GM12801 (cell line): ENCODE data around the gene SREK1.

ENCODE experiments used
- CTCF ChIP-seq: IDR thresholded peaks from one replicate; pipeline ENCODE4 v1.5.1; 2011; ENCODE audit warnings: control low read depth; ENCODE audit not compliant: insufficient read length; ENCODE audit errors: extremely low read depth

The SREK1 gene

DNA sequence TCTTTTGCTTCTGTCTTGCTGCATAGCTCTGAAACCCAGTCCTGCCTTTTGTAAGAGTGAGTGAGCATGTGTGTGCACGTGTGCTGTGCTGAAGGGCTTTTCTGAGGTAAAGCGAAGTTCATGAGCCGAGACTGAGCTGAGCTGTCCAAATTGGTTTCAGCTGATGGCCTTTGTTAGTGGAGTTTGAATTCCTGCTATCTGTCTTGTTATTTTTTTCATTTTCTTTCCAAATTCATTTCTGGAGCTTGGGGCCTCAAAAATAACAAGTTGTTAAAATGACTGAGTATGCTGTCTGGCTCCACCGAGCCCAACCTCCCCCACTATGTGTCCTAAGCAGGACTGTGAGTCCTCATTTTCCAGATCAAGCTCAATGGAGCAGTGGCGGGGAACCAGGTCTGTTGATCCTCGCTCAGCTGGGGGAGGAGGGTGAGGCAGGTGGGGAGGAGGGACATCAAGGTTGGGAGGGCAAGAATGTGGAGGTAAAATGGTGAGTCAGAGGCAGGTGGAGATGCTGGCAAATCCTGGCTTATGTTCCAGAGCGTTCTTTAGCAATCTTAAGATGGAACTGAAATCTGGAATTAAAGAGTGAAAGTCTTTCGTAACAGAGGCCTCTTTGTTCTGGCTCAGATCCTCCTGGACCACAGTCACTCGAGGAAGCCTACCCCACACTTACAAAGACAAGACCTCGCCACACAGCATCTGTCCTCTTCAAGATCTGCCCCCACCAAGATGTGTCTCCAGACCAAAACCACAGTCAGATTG is 63.9 kb downstream of the SREK1 start:
- no peak for TF ChIP-seq CTCF

GRCh38 chr5:66209350-66209749 is 65.2 kb downstream of the SREK1 start:
- TF ChIP-seq CTCF = no peak

GRCh38 chr5:66209794-66210193 is 65.7 kb downstream of the SREK1 start:
- no peak for TF ChIP-seq CTCF

GRCh38 chr5:66213533-66213932 is 69.4 kb downstream of the SREK1 start:
- no peak for TF ChIP-seq CTCF

- no peak for TF ChIP-seq CTCF
Measured at GRCh38 chr5:66222455-66222854, 78.4 kb downstream of the SREK1 start.

- TF ChIP-seq CTCF = no peak
Measured at GRCh38 chr5:66223637-66224036, 79.5 kb downstream of the SREK1 start.

GRCh38 chr5:66224274-66224673 is 80.2 kb downstream of the SREK1 start:
- no peak for TF ChIP-seq CTCF
